Right ventricle myocardium inferior (tissue), 1 donor: Measurements from ENCODE around the gene CXCL16. TPM values are rescaled to one million over a fixed set of nuclear protein-coding genes. Genes with fewer than 3 reads are reported as not detected.
A peak's percentile ranks its signal among the peaks of the same experiment; 100 is the strongest.
"Not testable (repeated sequence)": the region's sequence is repeated elsewhere in the genome, so short reads cannot be mapped to it uniquely, and the experiment has no call there.

Source experiments
- ATAC-seq: fragments of 200-7000 bp; cut with Tn5 transposase; one replicate; pipeline ENCODE4 v1.9.1; 2020; ENCODE audit warnings: mild to moderate bottlenecking, moderate library complexity
- DNase-seq: peaks from one replicate; pipeline ENCODE4 v3.0.0; 2021; ENCODE audit errors: missing footprints
- intact Hi-C: fragments of 100-400 bp; cut with DNase I; formaldehyde crosslinking; loops from one replicate; pipeline ENCODE4 v1.11.0; 2022
- total RNA-seq: library from RNA; stranded (reverse); fragmentation: NEBNext Ultra II Directional; extraction: Animal tissue kit (Norgen Biotek cat#: 25700); gene quantifications from one replicate; pipeline ENCODE4 v1.2.1, GENCODE V29; 2021
- donor health status: DM: no; HTN: yes; CAD: no; lungs with severe emphysema.

The CXCL16 gene
- total RNA-seq, 1 donor from 2014 or later = 3.9 TPM

DNA sequence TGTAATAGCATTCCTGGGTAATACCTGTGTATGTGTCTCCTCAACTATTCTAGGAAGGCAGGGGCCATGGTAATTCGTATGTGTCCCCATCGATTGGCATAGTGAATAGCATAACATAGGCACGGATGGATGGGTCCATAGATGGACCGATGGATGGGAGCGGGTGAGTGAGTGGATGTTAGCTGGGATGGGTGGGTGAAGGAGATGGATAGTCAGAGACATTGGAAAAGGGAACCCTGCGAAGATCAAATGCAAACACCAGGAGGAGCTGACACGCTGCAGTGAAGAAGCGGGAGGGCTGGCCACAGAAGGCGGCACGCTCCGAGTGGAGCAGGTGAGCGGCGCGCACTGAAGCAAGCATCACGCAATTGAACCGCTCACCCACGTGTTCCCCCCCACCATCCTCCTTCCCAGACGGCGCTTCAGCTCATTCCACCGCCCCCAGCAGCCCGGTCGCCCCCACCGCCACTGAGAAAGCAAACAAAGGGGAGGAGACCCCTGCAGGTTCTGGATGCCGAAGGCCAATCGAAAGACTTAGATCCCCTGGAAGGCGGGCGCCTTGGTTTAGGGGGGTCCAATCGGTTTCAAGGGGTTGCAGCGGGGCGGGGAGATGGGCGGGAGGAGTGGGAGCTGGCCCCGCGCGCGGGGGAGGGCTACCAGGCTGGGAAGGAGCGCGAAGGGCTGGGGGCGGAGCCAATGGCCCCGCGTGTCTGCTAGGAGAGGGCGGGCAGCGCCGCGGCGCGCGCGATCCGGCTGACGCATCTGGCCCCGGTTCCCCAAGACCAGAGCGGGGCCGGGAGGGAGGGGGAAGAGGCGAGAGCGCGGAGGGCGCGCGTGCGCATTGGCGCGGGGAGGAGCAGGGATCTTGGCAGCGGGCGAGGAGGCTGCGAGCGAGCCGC lies 29.7 kb downstream of the CXCL16 start, which contains the start of gene ARRB2:
ARRB2 (plus strand) TSS at position 839 of the 899 bp plus-strand sequence. CDS start 90 bp downstream, outside the sequence.
- ATAC-seq (peak; percentile 97), DNase-seq (peak; percentile 100)
- intact Hi-C loops = loop anchor here (1.0 to 10.0 kb wide), 3 partner anchors 21 to 175 kb away; partner anchors contain the start of gene MED11

DNA sequence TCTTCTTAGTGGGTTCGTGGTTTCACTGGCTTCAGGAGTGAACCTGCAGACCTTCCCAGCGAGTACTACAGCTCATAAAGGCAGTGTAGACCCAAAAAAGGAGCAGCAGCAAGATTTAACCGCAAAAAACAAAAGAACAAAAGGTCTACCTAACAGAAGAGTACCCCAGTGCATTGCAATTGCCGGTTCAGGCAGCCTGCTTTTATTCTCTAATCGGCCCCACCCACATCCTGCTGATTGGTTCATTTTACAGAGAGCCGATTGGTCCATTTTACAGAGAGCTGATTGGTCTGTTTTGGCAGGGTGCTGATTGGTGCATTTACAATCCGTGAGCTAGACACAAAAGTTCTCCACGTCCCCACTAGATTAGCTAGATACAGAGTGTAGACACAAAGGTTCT lies 31.3 kb downstream of the CXCL16 start:
- no peak for ATAC-seq
- no peak for DNase-seq
- intact Hi-C loops = loop anchor here (10.0 kb wide), 1 partner anchor 176 kb away; no protein-coding TSS in a partner anchor

DNA sequence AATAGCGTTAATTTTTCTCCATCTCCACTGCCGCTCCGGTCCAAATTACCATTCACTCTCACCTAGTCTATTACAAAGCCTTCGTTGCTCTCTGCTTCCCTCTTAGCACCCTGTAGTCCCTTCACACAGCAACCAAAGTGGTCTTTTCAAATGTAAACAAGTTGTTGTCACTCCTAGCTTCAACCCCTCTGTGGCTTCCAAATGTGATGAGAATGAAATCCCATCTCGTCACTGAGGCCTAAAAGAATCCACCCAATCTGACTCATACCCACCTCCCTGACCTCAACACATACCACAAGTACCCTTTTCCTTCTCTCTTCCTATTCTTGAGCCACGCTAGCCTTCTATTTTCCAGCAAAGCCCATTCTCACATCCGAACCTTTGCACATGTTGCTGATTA lies 33.6 kb downstream of the CXCL16 start:
- intact Hi-C loops = loop anchor here (10.0 kb wide), 1 partner anchor 179 kb away; no protein-coding TSS in a partner anchor
- DNase-seq = no peak
- no peak for ATAC-seq

DNA sequence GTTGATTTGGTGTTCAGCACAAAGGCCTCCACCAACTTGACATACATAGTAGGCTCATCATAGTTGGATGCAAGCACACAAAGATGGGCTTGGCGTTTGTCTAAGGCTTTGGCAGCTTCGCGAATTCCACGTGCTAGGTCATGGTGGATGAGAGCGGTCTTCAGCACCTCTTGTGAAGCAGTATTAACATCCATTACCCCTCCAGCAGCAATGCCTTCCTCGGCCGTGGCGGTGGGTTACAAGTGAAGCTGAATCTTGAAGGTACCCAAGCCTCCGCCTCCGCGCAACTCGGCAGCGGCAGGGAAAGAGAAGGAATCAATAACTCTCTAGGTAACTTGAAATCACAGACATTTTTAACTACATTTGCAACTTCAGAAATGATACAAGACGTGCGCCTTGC lies 34.7 kb downstream of the CXCL16 start:
- intact Hi-C loops = loop anchor here (10.0 kb wide), 1 partner anchor 180 kb away; no protein-coding TSS in a partner anchor
- ATAC-seq = no peak
- DNase-seq = no peak

DNA sequence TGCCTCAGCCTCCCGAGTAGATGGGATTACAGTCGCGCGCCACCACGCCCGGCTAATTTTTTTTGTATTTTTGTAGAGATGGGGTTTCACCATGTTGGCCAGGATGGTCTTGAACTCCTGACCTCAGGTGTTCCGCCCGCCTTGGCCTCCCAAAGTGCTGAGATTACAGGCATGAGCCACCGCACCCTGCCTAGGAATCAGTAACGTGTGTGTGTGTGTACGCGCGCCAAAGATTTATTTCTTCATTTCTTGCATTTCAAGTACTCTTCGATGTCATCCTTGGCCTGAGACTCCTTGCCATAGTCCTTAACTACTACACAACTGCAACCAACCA lies 35.2 kb downstream of the CXCL16 start:
- DNase-seq, ATAC-seq: not testable (repeated sequence)
- intact Hi-C loops = loop anchor here (10.0 kb wide), 1 partner anchor 180 kb away; no protein-coding TSS in a partner anchor

DNA sequence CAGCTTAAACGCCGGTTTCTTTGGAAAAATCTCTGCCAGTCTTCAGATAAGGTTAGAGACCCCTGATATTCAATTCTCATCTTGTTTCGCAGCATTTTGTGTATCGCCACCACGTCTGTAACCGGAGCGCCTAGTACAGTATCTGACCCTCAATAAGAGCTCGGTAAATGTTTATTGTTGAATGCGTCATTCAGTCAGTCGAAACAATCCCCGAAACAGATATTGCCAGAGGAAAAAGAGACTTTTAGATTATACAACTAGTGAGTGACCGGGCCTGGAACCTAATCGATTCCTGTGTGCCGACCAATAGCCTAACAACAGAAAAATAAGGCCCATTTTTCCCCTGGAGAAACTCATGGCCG lies 36.4 kb downstream of the CXCL16 start:
- DNase-seq = no peak
- ATAC-seq = no peak
- intact Hi-C loops = loop anchor here (10.0 kb wide), 1 partner anchor 181 kb away; no protein-coding TSS in a partner anchor

GRCh38 chr17:4701116-4701515 lies 38.6 kb downstream of the CXCL16 start:
- ATAC-seq (no peak), DNase-seq (no peak)
- intact Hi-C loops = loop anchor here (10.0 kb wide), 1 partner anchor 184 kb away; no protein-coding TSS in a partner anchor

DNA sequence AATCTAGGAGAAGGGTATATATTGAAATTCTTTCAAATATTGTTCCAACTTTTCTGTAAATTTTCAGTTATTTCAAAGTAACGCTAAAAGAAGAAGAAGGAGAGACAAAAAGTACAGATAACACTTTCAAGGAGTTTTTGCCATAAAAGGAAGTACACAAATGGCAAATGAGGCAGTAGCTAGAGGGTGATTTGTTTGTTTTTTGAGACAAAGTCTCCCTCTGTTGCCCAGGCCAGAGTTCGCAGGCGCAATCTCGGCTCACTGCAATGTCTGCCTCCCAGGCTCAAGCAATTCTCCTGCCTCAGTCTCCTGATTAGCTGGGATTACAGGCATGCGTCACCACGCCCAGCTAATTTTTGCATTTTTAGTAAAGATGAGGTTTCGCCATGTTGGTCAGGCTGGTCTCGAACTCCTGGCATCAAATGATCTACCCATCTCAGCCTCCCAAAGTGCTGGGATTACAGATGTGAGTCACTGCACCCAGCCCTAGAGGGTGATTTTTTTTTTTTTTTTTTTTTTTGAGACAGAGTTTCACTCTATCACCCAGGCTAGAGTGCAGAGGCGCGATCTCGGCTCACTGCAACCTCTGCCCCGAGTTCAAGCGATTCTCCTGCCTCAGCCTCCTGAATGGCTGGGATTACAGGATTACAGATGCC lies 40.2 kb downstream of the CXCL16 start:
- intact Hi-C loops = loop anchor here (10.0 kb wide), 1 partner anchor 185 kb away; no protein-coding TSS in a partner anchor
- ATAC-seq, DNase-seq: not testable (repeated sequence)

- no peak for ATAC-seq
- intact Hi-C loops = no loop called here
- DNase-seq = no peak
Observed at GRCh38 chr17:4696437-4696805, 43.3 kb downstream of the CXCL16 start.

- no peak for ATAC-seq
- DNase-seq = no peak
- intact Hi-C loops = no loop called here
Observed at GRCh38 chr17:4693416-4693815, 46.3 kb downstream of the CXCL16 start.

DNA sequence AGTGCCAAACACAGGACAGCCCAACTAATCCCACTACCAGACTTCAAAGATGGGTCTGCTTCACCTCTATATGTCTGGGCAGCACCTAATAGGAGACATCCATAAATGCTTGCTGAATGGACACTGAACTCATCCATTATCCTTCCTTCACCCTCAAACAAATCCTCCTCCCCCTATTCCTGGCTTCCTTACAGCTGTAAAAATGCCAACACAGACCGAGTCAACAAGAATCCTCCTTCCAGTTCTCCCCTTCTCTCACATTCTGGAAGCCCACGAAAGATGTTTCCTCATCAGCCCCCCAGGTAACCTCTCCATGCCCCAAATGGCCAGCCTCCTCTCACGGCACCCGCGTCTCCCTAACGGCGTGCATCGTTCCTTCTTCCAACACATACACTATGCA lies 48.0 kb downstream of the CXCL16 start:
- DNase-seq = no peak

GRCh38 chr17:4690745-4691144 lies 49.0 kb downstream of the CXCL16 start:
- ATAC-seq = no peak
- intact Hi-C loops = no loop called here
- DNase-seq = no peak

More for the DNA sequence above, 48.0 kb downstream of the CXCL16 start:
- intact Hi-C loops = no loop called here
- ATAC-seq = no peak

- DNase-seq, intact Hi-C loops, ATAC-seq: not testable (repeated sequence)
Observed at GRCh38 chr17:4689872-4690271, 49.9 kb downstream of the CXCL16 start.

DNA sequence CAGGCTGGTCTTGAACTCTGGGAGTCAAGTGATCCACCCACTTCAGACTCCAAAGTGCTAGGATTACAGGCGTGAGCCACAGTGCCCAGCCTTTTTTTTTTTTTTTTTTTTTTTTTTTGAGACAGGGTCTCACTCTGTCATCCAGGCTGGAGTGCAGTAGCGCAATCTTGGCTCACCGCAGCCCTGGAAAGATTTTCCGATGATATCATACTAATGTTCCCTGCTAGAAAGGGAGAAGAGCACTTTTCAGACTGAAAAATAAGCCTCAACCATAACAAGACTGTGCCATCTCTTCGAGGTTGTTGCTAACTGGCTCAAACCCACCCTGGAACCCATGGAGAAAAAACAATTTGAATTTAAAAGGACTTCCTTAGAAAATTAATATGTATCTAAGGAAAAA lies 56.0 kb downstream of the CXCL16 start:
- intact Hi-C loops, DNase-seq: not testable (repeated sequence)
- peak; percentile 86 for ATAC-seq

Other genes starting within 250 kb of the CXCL16 start
- gene SPNS2, start 241.0 kb downstream of the CXCL16 start, total RNA-seq = 12.4 TPM
- 19.2 TPM for gene MYBBP1A, start 184.5 kb downstream of the CXCL16 start, total RNA-seq
- 0.14 TPM for gene GGT6, start 179.4 kb downstream of the CXCL16 start, total RNA-seq
- gene SMTNL2, start 155.4 kb downstream of the CXCL16 start, total RNA-seq = 48.6 TPM
- 0.19 TPM for gene ALOX15, start 98.2 kb downstream of the CXCL16 start, total RNA-seq
- gene PELP1, start 35.8 kb downstream of the CXCL16 start, total RNA-seq = 34.4 TPM
- gene ARRB2, start 29.3 kb downstream of the CXCL16 start, total RNA-seq = 28.3 TPM
- 17.2 TPM for gene MED11, start 8.5 kb downstream of the CXCL16 start, total RNA-seq
- gene ZMYND15, start 95 bp downstream of the CXCL16 start, total RNA-seq = 0.11 TPM
- not detected for gene TM4SF5, start 32.0 kb upstream of the CXCL16 start, total RNA-seq
- gene VMO1, start 46.4 kb upstream of the CXCL16 start, total RNA-seq = 0.70 TPM
- gene GLTPD2, start 49.0 kb upstream of the CXCL16 start, total RNA-seq = not detected
- 225 TPM for gene PSMB6, start 56.2 kb upstream of the CXCL16 start, total RNA-seq
- 12.6 TPM for gene PLD2, start 67.2 kb upstream of the CXCL16 start, total RNA-seq
- gene MINK1, start 93.4 kb upstream of the CXCL16 start, total RNA-seq = 50.7 TPM
- 0.78 TPM for gene C17orf107, start 159.6 kb upstream of the CXCL16 start, total RNA-seq
- 0.41 TPM for gene CHRNE, start 163.2 kb upstream of the CXCL16 start, total RNA-seq
- not detected for gene GP1BA, start 192.3 kb upstream of the CXCL16 start, total RNA-seq
- 199 TPM for gene SLC25A11, start 200.1 kb upstream of the CXCL16 start, total RNA-seq
- gene RNF167, start 200.3 kb upstream of the CXCL16 start, total RNA-seq = 91.8 TPM
- 218 TPM for gene PFN1, start 208.6 kb upstream of the CXCL16 start, total RNA-seq
- gene ENO3, start 211.2 kb upstream of the CXCL16 start, total RNA-seq = 549 TPM
- gene SPAG7, start 227.9 kb upstream of the CXCL16 start, total RNA-seq = 166 TPM
- 37.1 TPM for gene CAMTA2, start 247.7 kb upstream of the CXCL16 start, total RNA-seq